DLD1 (cell line): ENCODE measurements around the gene GREM2.

Experiments used
- in situ Hi-C: cut with HindIII; loops from 2 replicates; pipeline ENCODE4 v1.10.0; 2017; ENCODE audit warnings: low sequenced_read_pairs

Gene GREM2

GRCh38 chr1:240611619-240612480 is at the start of gene GREM2:
GREM2 (minus strand) TSS chr1:240612155; CDS start chr1:240493475, 118,680 bp downstream.
- in situ Hi-C loops: no loop called here

- in situ Hi-C loops: no loop called here
These were observed 46.5 kb upstream of the GREM2 start for GRCh38 chr1:240658312-240658960.

- in situ Hi-C loops: no loop called here
These were observed 44.6 kb upstream of the GREM2 start for GRCh38 chr1:240656531-240656930.

GRCh38 chr1:240652961-240653409 is 41.0 kb upstream of the GREM2 start:
- in situ Hi-C loops: no loop called here

GRCh38 chr1:240652549-240652948 is 40.6 kb upstream of the GREM2 start:
- in situ Hi-C loops: no loop called here

- in situ Hi-C loops: no loop called here
These were observed 38.9 kb upstream of the GREM2 start for GRCh38 chr1:240650877-240651276.

GRCh38 chr1:240649733-240650721 is 38.1 kb upstream of the GREM2 start:
- in situ Hi-C loops: no loop called here

- in situ Hi-C loops: no loop called here
These were observed 34.8 kb upstream of the GREM2 start for GRCh38 chr1:240646571-240647240.

GRCh38 chr1:240644732-240645131 is 32.8 kb upstream of the GREM2 start:
- in situ Hi-C loops: no loop called here

- in situ Hi-C loops: no loop called here
These were observed 23.7 kb upstream of the GREM2 start for GRCh38 chr1:240635466-240636256.

- in situ Hi-C loops: no loop called here
These were observed 18.5 kb upstream of the GREM2 start for GRCh38 chr1:240630409-240630808.

- in situ Hi-C loops: no loop called here
These were observed 9.3 kb upstream of the GREM2 start for GRCh38 chr1:240621249-240621648.

- in situ Hi-C loops: no loop called here
These were observed 8.1 kb upstream of the GREM2 start for GRCh38 chr1:240619906-240620621.

GRCh38 chr1:240619357-240619756 is 7.4 kb upstream of the GREM2 start:
- in situ Hi-C loops: no loop called here

- in situ Hi-C loops: no loop called here
These were observed 7.0 kb upstream of the GREM2 start for GRCh38 chr1:240618946-240619345.

- in situ Hi-C loops: no loop called here
These were observed 4.1 kb upstream of the GREM2 start for GRCh38 chr1:240616018-240616417.

GRCh38 chr1:240613356-240614142 is 1.6 kb upstream of the GREM2 start:
- in situ Hi-C loops: no loop called here

GRCh38 chr1:240612811-240613210 is 856 bp upstream of the GREM2 start:
- in situ Hi-C loops: no loop called here
